ENCODE measurements around the gene DNAJC3. TPM values are rescaled to one million over a fixed set of nuclear protein-coding genes. Genes with fewer than 3 reads are reported as not detected.
"Not testable (repeated sequence)": the region's sequence is repeated elsewhere in the genome, so short reads cannot be mapped to it uniquely, and the experiment has no call there.

The DNAJC3 gene
- total RNA-seq, 1 donor from 2014 or later = 49.7 TPM

GRCh38 chr13:95677564-95678266 is 776 bp downstream of the DNAJC3 start:
- no peak for DNase-seq (ENCODE audit: low read depth)
- TF ChIP-seq CTCF (IDR thresholded peaks at IDR 0.05; ENCODE audit: insufficient read depth, low read length, poor library complexity, severe bottlenecking) = no peak
- H3K36me3 ChIP-seq (ENCODE audit: control insufficient read depth, insufficient read depth, low read length) = no peaks in the 10 kb centered on the region
- peak overlapping the region; percentile 79 for H3K4me3 ChIP-seq (ENCODE audit: low read depth, low read length)
- H3K27me3 ChIP-seq (ENCODE audit: control insufficient read depth, insufficient read depth, low read length) = no peaks in the 10 kb centered on the region

- TF ChIP-seq CTCF (IDR thresholded peaks at IDR 0.05; ENCODE audit: insufficient read depth, low read length, poor library complexity, severe bottlenecking) = no peak
- Histone ChIP-seq H3K27me3 (ENCODE audit: control insufficient read depth, insufficient read depth, low read length) (no peaks in the 10 kb centered on the region), H3K4me3 (ENCODE audit: low read depth, low read length) (no peak overlapping the region), H3K36me3 (ENCODE audit: control insufficient read depth, insufficient read depth, low read length) (no peaks in the 10 kb centered on the region)
- no peak for DNase-seq (ENCODE audit: low read depth)
Measured at GRCh38 chr13:95678967-95679366, 2.0 kb downstream of the DNAJC3 start.

- H3K4me3 ChIP-seq (ENCODE audit: low read depth, low read length) = no peak overlapping the region
- no peak for DNase-seq (ENCODE audit: low read depth)
- H3K36me3 ChIP-seq (ENCODE audit: control insufficient read depth, insufficient read depth, low read length) = no peaks in the 10 kb centered on the region
- TF ChIP-seq CTCF (IDR thresholded peaks at IDR 0.05; ENCODE audit: insufficient read depth, low read length, poor library complexity, severe bottlenecking) = no peak
- no peaks in the 10 kb centered on the region for H3K27me3 ChIP-seq (ENCODE audit: control insufficient read depth, insufficient read depth, low read length)
Measured at GRCh38 chr13:95679722-95680121, 2.8 kb downstream of the DNAJC3 start.

GRCh38 chr13:95684418-95684817 is 7.5 kb downstream of the DNAJC3 start:
- H3K36me3 ChIP-seq (ENCODE audit: control insufficient read depth, insufficient read depth, low read length) = no peaks in the 10 kb centered on the region
- DNase-seq (ENCODE audit: low read depth) = no peak
- H3K4me3 ChIP-seq (ENCODE audit: low read depth, low read length) = no peak overlapping the region
- no peaks in the 10 kb centered on the region for H3K27me3 ChIP-seq (ENCODE audit: control insufficient read depth, insufficient read depth, low read length)
- no peak for TF ChIP-seq CTCF (IDR thresholded peaks at IDR 0.05; ENCODE audit: insufficient read depth, low read length, poor library complexity, severe bottlenecking)

- H3K27me3 ChIP-seq (ENCODE audit: control insufficient read depth, insufficient read depth, low read length); DNase-seq (ENCODE audit: low read depth); H3K36me3 ChIP-seq (ENCODE audit: control insufficient read depth, insufficient read depth, low read length); H3K4me3 ChIP-seq (ENCODE audit: low read depth, low read length): not testable (repeated sequence)
Measured at GRCh38 chr13:95684960-95685359, 8.0 kb downstream of the DNAJC3 start.

GRCh38 chr13:95689582-95689926 is 12.6 kb downstream of the DNAJC3 start:
- Histone ChIP-seq H3K36me3 (ENCODE audit: control insufficient read depth, insufficient read depth, low read length) (no peaks in the 10 kb centered on the region), H3K4me3 (ENCODE audit: low read depth, low read length) (no peak overlapping the region), H3K27me3 (ENCODE audit: control insufficient read depth, insufficient read depth, low read length) (no peaks in the 10 kb centered on the region)
- no peak for TF ChIP-seq CTCF (IDR thresholded peaks at IDR 0.05; ENCODE audit: insufficient read depth, low read length, poor library complexity, severe bottlenecking)
- no peak for DNase-seq (ENCODE audit: low read depth)

GRCh38 chr13:95690986-95691385 is 14.0 kb downstream of the DNAJC3 start:
- H3K36me3 ChIP-seq (ENCODE audit: control insufficient read depth, insufficient read depth, low read length); DNase-seq (ENCODE audit: low read depth); H3K27me3 ChIP-seq (ENCODE audit: control insufficient read depth, insufficient read depth, low read length); H3K4me3 ChIP-seq (ENCODE audit: low read depth, low read length): not testable (repeated sequence)
